Superior temporal gyrus (tissue), 1 donor: Measurements from ENCODE around the gene SLC9A6.

Experiments
- DNase-seq: peaks from one replicate; pipeline ENCODE4 v3.0.0-alpha.2; 2016; ENCODE audit errors: extremely low spot score

The SLC9A6 gene

DNA sequence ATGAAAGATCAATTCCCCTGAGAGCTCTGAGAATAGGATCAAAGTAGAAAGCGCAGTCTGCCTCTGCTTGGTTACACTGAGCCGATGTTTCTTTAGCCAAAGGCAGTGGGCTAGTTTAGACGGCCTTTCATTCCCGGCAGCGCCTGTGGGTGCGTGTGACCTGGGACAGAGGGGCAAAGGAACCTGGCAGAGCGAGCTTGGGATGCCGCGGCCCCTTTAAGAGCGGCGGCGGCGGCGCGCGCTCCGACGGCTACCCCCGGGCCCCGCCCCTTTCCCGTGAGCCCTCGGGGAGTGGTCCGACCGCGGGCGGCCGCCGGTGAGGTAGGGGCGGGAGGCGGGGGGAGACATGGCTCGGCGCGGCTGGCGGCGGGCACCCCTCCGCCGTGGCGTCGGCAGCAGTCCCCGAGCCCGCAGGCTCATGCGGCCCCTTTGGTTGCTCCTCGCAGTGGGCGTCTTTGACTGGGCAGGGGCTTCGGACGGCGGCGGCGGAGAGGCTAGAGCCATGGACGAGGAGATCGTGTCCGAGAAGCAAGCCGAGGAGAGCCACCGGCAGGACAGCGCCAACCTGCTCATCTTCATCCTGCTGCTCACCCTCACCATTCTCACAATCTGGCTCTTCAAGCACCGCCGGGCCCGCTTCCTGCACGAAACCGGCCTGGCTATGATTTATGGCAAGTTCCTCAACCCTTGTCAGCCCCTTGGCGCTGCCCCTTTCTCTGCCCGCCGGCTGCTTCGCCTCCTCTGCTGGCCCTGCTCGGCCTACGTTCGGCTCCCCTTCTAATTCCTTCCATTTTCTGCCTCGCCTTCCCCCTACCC is at the start of gene SLC9A6:
TSS of gene SLC9A6 (plus strand) at position 279 of the 816 bp plus-strand sequence. CDS start at position 503, 224 bp downstream.
- peak; percentile 56 for DNase-seq

DNA sequence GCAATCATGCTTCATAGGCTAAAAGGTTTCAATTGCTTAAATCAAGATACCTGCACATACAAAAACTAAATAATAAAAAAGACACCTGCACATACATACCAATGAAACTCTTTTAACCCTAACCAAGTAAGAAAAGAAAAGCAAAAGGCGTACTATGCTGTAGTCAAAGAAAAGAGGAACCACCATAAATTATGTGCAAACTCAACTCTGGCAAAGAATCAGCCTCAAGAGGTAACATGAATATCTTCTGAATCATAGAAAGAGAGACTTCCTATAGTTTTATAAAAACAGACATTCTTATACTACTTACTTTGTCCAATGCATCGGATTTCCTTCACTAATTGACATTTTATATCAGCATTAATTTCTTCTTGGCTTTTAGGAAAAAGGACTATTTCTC is 40.7 kb upstream of the SLC9A6 start:
- no peak for DNase-seq

DNA sequence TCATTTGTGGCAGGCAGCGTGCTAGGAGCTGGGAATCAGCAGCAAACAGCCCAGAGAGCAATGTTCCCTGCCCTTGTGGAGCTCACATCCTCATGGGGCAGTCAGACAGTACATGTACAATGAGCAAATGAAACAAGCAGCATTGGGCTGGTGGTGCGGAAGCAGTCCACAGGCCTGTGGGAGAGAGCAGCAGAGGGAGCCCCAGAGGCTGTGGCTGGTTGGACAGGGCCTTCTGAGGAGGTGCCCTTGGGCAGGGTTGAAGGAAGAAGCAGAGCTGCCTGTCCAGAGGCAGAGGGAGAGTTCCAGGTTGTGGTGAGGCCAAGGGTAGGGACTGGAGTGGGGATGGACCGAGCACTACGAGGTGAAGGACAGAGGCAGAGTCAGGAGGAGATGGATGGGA is 33.9 kb upstream of the SLC9A6 start:
- DNase-seq, result no peak

DNA sequence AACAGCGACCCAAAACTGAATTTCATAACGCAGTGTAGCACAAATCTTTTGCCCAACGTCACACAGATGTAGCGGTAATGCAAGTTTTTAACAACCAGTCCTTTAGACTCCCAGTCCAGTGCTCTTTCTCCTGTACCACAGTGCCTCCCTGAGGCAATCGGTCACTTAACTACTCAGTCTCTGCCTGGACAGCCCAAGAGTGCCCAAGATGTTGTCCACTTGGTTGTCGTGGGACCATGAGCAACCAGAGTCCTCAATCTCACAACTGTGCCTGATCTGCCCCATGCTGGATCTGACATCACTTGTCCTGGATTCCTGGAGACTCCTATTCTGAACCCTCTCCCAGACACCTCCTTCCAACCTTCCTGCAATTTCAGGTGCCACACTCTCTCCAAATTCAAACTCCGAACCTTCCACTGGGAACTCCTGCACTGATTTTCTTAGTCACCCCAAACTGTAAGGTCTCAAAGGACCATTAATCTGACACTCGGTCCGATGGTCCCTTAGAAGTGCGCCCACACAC is 12.1 kb upstream of the SLC9A6 start:
- DNase-seq, result peak; percentile 20

DNA sequence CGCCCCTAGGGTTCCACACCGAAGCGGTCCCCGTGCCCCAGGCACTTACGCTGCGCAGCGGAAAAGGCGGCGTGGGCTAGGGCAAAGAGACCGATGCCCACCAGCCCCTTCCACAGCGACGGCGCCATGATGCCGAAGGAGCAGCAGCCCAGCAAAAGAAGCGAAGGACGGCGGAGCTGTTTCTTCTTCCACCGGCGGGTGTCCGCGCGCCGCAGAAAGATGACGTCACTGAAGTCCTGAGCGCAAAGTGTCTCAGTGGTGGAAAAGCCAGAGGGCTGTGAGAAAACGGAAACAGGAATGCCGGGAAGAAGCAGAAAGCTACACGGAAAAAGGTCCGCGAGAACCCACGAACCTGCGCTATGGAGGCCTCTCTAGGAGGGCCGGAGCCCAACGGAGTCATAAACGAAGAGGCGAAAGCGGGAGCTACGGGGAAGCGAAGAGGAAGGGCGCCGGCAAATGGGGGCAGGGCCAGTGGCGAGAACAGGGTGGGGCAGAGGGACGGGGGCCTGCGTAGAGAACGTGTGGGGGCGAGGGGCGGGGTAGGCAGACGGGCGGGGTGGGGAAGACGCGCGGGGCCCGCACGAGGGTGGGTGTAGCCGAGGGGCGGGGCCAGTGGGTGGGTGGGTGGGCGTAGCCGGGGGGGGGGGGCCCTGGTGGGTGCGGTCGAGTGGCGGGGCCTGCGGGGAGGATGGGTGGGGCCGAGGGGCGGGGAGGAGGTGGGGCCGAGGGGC is 11.5 kb upstream of the SLC9A6 start, which contains the start of gene MMGT1:
TSS of gene MMGT1 (minus strand) at position 441 of the 731 bp plus-strand sequence. CDS start at position 128, 313 bp downstream.
- peak; percentile 84 for DNase-seq

DNA sequence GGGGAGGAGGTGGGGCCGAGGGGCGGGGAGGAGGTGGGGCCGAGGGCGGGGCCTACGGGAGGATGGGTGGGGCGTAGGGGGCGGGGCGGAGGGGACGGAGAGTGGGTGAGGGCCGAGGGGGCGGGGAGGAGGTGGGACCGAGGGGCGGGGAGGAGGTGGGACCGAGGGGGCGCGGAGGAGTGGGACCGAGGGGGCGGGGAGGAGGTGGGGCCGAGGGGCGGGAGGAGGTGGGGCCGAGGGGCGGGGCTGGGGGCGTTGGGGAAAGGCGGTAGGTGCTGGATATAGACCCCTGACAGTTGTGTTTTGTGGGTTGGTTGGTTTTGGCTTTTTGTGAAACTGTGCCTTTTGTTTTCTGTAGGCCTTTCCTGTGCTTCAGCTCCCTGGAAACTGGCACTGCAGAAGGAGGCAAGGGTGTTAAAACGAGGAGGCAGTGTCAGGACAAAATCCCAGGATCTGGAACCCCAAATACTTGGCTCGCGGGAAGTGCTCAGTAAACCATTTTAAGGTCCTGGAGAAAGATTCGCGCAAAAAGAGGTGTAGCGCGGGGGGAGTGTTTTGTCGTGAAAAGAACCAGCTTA is 10.9 kb upstream of the SLC9A6 start:
- DNase-seq, result peak; percentile 29

DNA sequence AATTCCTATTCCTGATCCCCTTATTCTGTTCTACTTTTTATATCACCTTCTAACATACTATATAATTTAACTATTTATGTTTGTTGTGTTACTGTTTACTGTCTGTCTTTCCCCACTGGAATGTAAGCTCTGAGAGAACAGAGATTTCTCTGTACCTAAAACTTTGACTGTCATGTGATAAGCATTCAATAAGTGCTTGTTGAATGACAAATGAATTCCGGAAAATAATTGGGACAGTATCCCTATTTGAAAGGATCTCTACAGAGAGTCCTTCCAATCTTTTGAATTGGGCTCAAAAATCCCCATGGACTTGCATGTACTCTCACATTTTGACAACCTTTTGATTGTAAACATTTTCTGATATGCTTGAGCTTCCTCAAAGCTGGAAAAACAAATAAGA is 9.8 kb upstream of the SLC9A6 start:
- DNase-seq, result no peak

DNA sequence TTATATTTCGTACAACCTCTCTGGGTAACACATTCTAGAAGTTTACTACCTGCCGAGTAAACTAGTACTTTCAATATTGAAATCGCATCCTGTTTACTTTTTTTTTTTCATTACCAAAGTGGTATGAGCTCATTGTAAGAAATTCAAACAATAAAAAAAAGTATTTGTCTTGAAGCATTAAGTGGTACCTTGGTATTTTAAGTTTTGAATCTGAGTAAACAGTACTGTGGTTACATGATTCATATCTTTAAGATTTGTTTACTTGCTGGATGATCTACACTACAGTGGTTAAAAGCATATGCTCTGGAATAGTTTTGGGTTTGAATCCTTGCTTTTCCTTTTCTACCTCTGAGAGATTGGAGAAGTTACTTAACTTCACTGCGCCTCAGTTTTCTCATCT is 7.6 kb upstream of the SLC9A6 start:
- DNase-seq, result no peak

DNA sequence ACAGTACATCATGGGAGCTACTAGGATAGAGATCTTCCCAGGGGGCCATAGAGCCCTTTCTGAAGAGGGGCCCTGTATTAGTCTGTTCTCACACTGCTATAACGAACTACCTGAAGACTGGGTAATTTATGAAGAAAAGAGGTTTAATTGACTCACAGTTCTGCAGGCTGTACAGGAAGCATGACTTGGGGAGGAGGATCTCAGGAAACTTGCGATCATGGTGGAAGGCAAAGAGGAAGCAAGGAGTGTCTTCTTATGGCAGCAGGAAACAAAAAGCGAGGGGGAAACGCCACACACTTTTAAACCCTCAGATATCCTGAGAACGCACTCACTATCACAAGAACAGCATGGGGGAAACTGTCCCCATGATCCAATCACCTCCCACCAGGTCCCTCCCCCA is 4.2 kb upstream of the SLC9A6 start:
- DNase-seq, result no peak

DNA sequence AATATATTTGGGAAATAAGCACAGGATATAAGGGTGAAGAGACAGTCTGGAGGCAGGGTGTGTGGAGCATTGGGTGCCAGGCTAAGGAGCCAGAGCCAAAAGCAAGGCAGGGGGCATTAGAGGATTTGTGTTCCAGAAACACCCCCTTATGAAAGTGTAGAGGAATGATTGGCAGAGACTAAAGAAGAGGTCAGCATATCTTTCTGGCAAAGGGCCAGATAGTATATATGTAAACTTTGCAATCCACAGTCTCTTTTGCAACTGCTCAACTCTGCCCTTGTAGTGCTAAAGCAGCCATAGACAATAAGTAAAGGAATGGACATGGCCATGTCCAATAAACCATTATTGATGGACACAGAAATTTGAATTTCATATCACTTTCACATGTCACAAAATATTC is 3.6 kb upstream of the SLC9A6 start:
- DNase-seq, result no peak

DNA sequence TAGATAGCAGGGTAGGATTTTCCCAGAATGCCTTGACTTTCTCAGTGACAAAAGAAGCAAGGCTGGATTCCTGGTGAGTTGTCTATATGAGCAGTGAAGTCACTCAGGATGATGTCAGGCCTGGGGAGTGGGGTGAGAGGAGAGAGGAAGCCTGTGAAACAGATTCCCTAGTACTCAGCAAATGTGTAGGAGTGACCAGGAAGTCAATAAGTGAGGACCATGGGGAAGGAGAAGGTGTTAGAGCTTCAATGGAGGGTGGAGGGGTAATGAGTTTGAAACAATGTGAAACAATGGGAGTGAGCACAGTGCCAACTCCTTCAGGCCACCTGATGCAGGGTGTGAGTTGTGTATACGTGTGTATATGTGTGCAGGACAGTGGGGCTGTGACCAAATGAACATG is 2.4 kb upstream of the SLC9A6 start:
- no peak for DNase-seq

DNA sequence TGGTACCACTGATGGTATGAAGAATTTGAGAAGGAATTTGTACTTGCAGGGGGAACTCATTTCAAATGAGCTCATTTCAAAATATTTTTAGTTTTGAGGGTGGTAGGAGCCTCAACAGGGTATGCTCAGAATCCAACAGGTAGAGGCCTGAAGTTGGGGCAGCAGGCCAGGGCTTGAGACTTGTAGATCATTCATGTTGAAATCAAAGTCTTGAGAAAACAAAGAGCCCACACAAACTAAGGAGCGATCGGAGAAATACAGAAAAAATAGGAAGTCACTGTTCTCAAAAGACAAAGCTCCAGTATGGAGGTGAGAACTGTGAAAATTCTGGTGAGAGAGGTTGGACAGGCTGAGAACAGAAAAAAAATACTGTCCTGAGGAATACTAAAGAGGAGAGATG is 979 bp upstream of the SLC9A6 start:
- DNase-seq, result no peak

DNA sequence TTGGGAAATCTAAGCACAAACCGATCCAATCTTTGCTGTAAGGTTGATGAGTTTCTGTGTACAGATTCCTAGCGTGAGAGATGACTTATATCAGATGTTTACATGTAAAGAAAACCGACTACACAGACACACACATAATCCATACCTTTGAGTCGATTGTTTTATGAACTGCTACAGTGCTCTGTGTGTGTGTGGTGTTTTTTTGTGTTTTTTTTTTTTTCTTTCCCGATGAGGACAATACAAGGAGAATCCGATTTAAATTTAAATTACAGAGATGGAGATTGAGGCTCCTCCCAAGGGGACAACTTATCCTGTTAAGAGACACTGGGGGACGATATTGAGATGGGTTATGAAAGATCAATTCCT is 461 bp upstream of the SLC9A6 start:
- DNase-seq, result peak; percentile 38

DNA sequence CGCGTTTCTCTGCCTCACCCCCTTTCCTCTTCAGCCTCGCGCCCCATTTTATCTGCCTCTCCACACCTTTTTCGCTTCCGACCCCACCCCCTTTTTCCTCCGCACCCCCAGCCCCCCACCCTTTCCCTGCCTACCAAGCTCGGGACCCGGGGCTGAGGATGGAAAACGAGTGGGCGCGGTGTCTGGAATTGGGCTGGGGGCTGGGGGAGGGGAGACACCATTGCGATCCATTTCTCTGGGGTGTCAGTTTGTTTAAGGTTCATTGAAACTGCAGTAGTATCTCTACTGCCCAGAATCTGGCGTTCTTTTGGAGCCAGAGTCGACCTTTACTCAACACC is 707 bp downstream of the SLC9A6 start:
- DNase-seq, result no peak

DNA sequence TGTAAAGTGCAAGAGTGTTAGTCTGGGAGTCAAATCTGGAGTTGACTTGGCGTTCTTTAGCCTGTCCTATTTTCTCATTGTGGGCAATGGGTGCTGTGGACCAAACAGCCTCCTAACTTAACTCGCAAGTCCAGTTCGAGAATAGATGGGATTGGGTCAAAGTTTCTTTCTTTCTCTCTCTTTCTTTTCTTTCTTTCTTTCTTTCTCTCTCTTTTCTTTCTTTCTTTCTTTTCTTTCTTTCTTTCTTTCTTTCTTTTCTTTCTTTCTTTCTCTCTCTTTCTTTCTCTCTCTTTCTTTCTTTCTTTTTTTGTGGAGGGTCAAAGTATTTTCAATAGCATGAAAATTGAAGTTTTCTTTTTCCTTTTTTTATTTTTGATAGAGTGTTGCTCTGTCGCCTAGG is 3.0 kb downstream of the SLC9A6 start:
- no peak for DNase-seq

DNA sequence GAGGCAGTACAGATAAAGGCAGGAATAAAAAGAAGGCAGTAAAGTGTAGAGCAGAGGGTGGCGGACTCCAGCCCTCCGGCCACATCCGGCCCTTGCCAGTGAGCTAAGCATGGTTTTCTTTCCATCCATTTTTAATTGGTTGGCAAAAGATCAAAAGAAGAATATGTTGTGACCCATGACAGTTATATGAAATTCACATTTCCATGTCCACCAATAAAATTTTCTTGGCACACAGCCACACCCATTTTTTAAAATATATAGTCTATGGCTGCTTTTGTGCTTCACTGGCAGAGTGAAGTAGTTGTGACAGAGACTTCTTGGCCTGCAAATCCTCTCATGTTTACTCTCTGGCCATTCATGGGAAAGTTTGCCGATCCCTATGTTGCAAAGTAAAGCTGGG is 29.8 kb downstream of the SLC9A6 start:
- no peak for DNase-seq

DNA sequence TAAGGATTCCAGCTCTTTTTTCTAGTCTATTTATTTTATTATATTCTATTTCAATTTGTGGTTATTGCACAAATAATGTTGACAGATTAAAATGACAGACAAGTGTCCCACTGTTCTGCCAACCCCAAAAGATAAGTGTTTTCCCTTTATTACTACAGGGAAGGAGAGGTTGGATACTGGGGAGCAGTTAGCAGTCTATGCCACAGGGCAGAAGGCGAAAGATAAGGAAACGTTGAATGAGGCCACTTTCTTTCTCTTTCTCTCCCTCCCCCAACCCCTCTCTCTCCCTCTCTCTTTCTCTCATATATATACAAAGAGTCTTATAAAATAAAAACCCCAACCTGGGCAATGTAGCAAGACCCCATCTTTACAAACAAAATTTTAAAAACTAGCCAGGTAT is 31.6 kb downstream of the SLC9A6 start:
- DNase-seq, result no peak

DNA sequence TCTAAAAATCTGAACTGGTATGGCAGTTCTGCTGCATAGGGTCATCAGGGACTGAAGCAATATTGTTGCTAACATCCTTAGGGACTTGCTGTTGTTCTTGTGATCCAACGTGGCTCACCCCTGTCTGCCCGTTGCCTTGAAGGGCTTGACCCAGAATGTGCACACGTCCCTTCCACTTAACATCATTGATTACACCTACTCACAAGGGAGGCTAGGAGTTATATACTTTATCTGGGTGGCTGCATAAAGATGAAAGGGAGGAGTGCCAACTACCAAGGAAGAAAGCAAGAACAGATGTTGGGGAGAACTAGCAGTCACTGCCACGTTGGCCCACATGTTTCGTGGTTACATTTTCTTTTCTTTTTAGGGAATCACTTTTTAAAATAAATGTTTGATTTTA is 34.0 kb downstream of the SLC9A6 start:
- no peak for DNase-seq

DNA sequence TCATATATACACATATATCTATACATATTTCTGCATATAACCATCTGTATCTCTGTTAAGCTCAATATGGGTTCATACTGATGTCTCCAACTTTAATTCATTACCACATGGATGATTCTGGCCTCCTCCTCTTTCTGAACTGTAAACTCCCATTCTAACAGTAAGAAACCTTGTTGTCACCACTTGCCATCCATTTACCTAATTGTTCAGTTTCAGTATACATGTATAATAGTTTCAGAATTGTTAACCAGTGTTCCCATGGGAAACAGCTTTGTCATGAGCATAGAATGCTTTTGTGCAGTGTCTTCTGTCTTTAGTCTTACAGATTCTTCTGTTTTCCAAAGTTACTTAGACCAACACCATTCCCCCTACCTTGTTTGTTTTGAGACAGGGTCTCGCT is 35.9 kb downstream of the SLC9A6 start:
- DNase-seq, result no peak

DNA sequence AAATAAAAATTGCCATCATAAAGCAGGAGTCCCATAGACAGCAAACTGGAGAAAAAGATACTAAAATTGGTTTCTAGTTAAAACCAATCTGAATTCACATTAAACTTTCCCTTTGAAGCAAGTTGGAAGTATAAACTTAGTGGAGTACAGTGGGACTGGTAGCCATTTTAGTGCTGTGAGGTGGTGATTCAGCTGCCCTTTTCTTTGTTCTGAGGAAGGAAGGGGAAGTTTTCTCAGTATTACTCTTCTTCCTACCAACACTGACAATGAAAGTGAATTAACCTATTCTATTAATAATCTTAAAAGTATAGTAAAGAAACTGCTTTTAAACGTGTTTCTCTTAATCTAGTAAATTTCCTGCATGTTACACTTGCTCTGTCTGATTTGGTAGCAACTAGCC is 36.7 kb downstream of the SLC9A6 start:
- DNase-seq, result no peak

DNA sequence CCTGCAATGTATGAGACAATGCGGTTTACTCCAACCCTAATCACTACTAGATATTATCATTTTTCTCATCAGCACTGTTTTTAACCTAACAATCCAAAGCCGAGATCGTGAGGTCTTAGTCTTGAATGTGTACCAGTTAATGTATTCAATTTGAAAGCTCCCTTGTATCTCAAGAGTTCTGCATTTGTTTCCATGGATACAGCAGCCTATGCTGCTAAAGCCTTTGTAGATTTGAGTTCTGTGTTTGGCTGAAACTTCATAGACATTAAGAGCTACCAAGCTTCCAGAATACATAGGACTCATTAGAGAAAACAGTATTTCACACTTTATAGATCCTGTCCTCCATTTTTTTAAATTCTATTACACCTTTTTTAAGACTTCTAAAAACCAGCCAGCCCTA is 39.9 kb downstream of the SLC9A6 start:
- no peak for DNase-seq

DNA sequence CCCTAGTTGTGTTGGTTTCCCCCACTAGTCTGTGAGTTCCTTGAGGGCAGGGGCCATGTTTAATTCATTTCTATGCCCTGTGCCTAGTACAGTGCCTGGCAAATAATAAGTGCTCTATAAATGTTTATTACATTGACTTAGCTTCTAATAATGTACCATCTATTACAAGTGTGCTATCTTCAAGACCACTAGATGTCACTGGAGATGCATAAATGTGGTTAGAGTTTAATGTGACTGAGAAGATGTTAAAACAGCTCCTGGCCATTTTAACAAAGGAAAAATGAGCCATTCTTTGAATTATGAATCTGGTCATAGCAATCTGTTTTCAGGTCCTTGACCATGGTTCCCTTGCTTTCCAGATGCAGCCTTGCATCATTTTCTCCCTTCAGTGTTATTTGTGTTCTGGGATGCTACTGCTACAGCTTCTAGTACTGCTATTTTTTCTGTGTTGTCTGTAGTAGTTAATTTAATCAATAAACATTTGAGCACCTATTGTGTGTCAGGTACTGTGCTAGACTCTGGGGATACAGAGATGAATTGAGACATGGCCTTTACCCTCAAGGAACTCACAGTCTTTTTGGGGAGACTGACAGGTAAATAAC is 43.2 kb downstream of the SLC9A6 start:
- peak; percentile 77 for DNase-seq
